Keratinocyte (primary cell): ENCODE results near the gene ATP5F1D.

Source experiments
- EZH2 ChIP-seq: IDR thresholded peaks from one replicate; pipeline ENCODE4 v1.6.1; 2012; ENCODE audit warnings: inconsistent platforms, mild to moderate bottlenecking, low read length, moderate library complexity
- TF ChIP-seq, protein P1 (sequence below), 3 experiments: IDR thresholded peaks in 1 of 3; conservative IDR thresholded peaks in 1 of 3; optimal IDR thresholded peaks in 1 of 3; 2 replicates in 2 of 3; 3 replicates in 1 of 3; pipeline versions ENCODE3 to v1.5.1; 2011; ENCODE audit warnings: low read length in 3 of 3, mild to moderate bottlenecking in 3 of 3, moderate library complexity in 2 of 3, control low read depth in 1 of 3, inconsistent platforms in 1 of 3; ENCODE audit not compliant: insufficient read depth in 2 of 3; ENCODE audit errors: extremely low read depth in 1 of 3

DNA sequence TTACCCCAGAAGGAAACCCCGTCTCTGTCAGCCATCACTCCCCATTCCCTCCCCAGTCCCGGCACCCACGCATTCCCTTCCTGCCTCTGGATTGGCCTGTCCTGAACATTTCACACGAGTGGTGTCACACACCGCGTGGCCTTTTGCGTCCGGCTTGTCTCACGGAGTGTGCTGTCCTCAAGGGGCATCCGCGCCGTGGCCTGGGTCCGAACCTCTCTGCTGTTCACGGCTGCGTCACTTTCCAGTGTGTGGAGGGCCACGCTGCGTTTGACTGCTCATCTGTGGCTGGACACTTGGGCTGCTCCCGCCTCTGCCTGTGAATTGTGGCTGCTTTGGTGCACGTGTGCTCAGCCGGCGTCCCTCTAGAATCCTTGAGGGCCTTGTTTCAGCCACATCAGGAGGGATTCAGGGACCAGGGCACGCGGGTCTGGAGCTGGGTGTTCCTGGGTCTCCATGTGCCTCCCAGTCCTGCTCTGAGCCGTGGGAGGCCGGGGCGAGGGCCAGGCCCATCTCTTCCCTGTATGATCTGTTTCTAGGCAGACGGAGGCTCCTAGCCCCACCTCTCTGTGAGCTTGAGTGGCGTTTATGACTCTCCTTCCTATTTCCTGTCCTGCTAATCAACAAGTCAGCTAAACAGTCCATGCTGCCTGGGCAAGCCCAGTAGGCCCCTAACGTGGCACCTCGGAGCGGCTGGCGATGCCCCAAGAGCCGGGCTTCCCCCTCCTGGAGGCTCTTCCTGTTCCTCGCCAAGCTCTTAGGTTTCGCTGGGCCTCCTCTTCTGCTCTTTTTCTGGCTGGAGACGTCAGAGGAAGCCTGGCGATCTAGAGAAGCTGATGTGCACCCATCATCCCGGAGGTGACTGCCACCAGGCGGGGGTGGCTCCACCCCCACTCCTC lies 27.9 kb upstream of the ATP5F1D start:
- TF ChIP-seq, protein P1, sequence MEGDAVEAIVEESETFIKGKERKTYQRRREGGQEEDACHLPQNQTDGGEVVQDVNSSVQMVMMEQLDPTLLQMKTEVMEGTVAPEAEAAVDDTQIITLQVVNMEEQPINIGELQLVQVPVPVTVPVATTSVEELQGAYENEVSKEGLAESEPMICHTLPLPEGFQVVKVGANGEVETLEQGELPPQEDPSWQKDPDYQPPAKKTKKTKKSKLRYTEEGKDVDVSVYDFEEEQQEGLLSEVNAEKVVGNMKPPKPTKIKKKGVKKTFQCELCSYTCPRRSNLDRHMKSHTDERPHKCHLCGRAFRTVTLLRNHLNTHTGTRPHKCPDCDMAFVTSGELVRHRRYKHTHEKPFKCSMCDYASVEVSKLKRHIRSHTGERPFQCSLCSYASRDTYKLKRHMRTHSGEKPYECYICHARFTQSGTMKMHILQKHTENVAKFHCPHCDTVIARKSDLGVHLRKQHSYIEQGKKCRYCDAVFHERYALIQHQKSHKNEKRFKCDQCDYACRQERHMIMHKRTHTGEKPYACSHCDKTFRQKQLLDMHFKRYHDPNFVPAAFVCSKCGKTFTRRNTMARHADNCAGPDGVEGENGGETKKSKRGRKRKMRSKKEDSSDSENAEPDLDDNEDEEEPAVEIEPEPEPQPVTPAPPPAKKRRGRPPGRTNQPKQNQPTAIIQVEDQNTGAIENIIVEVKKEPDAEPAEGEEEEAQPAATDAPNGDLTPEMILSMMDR (optimal IDR thresholded peaks at IDR 0.05 in 1 of 3, IDR thresholded peaks at IDR 0.05 in 1 of 3, conservative IDR thresholded peaks at IDR 0.05 in 1 of 3; ENCODE audit: extremely low read depth in 1 of 3, insufficient read depth in 2 of 3, low read length in 3 of 3) = no peak
- TF ChIP-seq EZH2 = no peak
